Stimulated activated naive CD8-positive, alpha-beta T cell treated with anti-CD3 and anti-CD28 coated beads, Interleukin-15, Interleukin-2, amounts not matched to agents 100 ng/mL and 50 ng/mL, for 24 hours (primary cell): ENCODE data around the gene BBS4.

Experiments
- H3K27ac Mint-ChIP-seq: one replicate; pipeline ENCODE4 v1.8.0; 2021; ENCODE audit warnings: mild to moderate bottlenecking, mixed read lengths
- H3K27me3 Mint-ChIP-seq: one replicate; pipeline ENCODE4 v1.8.0; 2021; ENCODE audit warnings: mixed read lengths
- H3K36me3 Mint-ChIP-seq: one replicate; pipeline ENCODE4 v1.8.0; 2021; ENCODE audit warnings: low read depth, mixed read lengths
- H3K4me1 Mint-ChIP-seq: one replicate; pipeline ENCODE4 v1.8.0; 2021; ENCODE audit warnings: low read depth, mixed read lengths
- H3K4me3 Mint-ChIP-seq: one replicate; pipeline ENCODE4 v1.8.0; 2021; ENCODE audit warnings: mild to moderate bottlenecking, mixed read lengths
- H3K9me3 Mint-ChIP-seq: one replicate; pipeline ENCODE4 v1.8.0; 2021; ENCODE audit warnings: mixed read lengths

The BBS4 gene

DNA sequence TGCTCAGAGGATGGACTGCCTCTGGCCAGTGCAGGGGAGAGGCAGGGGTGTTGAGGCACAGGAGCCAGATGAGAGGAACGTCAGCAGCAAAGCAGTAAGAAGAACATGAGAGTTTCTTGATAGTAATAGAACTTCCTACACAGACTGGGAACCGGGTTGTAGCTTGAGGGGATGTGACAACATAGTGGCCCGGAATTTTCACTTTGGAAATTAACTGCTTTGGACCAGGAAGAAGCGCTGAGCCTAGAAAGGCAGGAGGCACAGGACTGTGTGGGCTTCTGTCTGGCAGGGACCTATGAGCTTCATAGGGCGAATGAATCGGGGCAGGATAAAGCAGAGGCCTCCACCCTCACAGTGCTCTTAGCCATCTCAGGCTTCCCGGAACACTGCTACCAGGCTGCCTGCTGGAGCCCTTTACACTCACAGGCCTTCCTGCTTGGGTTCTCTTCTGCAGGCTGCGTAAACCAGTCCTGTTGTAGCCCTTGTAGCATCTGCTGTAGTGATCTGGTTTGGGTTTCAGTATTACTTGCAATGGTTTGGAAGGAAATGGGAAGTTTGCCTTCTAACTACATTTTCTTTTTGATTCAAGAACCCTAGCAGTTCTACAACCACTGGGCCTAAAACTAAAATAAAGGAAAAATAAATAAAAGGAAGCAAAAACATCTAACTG, 100.8 kb downstream of the BBS4 start:
- H3K36me3 Mint-ChIP-seq = peaks cover 9% of the 10 kb centered on the region
- H3K27ac Mint-ChIP-seq = no peak overlapping the region
- no peak overlapping the region for H3K4me3 Mint-ChIP-seq
- no peaks in the 10 kb centered on the region for H3K9me3 Mint-ChIP-seq
- H3K4me1 Mint-ChIP-seq = peaks cover 44% of the 10 kb centered on the region
- no peaks in the 10 kb centered on the region for H3K27me3 Mint-ChIP-seq

DNA sequence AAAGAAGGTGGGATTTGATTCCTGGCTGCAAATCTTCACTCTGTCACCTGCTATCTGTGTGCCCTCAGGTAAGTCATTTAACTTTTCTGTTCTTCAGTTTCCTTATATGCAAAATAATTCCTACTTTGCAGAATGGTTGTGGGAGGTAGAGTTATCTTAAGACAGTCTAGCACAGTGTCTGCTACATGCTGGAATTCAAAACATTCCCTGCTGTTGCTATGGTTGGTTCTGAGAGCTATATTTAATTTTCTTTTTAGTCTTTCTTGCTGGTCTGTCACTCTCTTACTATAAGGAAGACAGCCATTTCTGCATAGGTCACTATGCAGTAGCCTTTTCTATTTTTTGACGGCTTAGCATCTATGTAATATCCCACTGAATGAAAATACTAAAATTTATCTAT, 101.5 kb downstream of the BBS4 start:
- Mint-ChIP-seq H3K36me3 (peaks cover 6% of the 10 kb centered on the region), H3K27ac (no peak overlapping the region)

More for the DNA sequence above, 101.5 kb downstream of the BBS4 start:
- Mint-ChIP-seq H3K9me3 (no peaks in the 10 kb centered on the region), H3K27me3 (no peaks in the 10 kb centered on the region), H3K4me3 (no peak overlapping the region), H3K4me1 (peaks cover 38% of the 10 kb centered on the region)
